Transverse colon (tissue), 4 donors: Measurements from ENCODE around the gene ADGRG2.

Source experiments
- CTCF ChIP-seq, 5 experiments: fragments of 200-600 bp in 3 of 5; fragments of 450-650 bp in 2 of 5; sonication (generic) in 3 of 5; IDR thresholded peaks; 1 replicate in 2 of 5; 2 replicates in 3 of 5; pipeline ENCODE4 v1.5.1; 2016 to 2017; ENCODE audit warnings: antibody characterized with exemption in 5 of 5, inconsistent platforms in 3 of 5, mild to moderate bottlenecking in 2 of 5, moderate library complexity in 1 of 5
- EP300 ChIP-seq: sonication (generic); formaldehyde crosslinking; IDR thresholded peaks from one replicate; pipeline ENCODE4 v1.6.1; 2017; ENCODE audit warnings: antibody characterized with exemption, low read depth
- POLR2A ChIP-seq: fragments of 450-650 bp; IDR thresholded peaks from one replicate; pipeline ENCODE4 v1.6.1; 2016; ENCODE audit warnings: antibody characterized with exemption, mild to moderate bottlenecking, moderate library complexity
- POLR2AphosphoS5 ChIP-seq, 3 donors: sonication (generic); formaldehyde crosslinking; IDR thresholded peaks; one replicate each; pipeline ENCODE4 v1.6.1; 2016; ENCODE audit warnings: antibody characterized with exemption in 3 of 3

DNA sequence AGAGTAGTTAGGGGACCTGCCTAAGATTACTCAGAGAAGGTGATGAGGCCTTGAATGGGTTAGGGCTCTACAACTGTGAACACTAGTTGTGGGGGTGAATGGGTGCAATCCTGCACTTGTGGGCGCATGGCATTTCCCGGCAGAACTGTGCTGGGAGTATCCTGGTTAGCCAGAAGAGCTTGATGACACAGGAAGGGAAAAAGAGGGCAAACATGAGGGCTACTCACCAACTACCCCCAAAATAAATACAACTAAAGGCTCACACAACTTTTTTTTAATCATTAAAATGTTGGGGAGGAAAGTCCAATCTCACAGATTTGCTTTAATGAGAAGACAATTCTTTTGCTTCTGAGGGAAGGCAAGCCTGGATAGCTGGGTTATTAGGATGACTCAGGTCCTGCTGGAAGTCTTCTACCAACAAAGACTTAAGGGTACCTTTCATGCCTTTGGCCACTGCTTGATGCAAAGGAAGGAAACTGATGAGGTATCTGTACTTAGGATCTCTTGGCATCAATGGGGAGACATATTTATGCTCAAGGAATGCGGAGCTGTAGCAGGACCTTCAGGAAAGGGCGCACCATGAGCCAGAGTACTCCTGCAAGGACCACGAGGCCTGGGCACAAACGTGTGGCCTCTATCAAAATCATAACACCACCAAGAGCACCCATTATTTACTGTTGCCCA is 141.0 kb downstream of the ADGRG2 start:
- TF ChIP-seq CTCF (IDR thresholded peaks at IDR 0.05) (no peak), POLR2A (no peak), EP300 (no peak), POLR2AphosphoS5 (IDR thresholded peaks at IDR 0.05) (no peak)
